ENCODE results near the gene VAMP5.
A peak's percentile ranks its signal among the peaks of the same experiment; 100 is the strongest.

VAMP5 gene

DNA sequence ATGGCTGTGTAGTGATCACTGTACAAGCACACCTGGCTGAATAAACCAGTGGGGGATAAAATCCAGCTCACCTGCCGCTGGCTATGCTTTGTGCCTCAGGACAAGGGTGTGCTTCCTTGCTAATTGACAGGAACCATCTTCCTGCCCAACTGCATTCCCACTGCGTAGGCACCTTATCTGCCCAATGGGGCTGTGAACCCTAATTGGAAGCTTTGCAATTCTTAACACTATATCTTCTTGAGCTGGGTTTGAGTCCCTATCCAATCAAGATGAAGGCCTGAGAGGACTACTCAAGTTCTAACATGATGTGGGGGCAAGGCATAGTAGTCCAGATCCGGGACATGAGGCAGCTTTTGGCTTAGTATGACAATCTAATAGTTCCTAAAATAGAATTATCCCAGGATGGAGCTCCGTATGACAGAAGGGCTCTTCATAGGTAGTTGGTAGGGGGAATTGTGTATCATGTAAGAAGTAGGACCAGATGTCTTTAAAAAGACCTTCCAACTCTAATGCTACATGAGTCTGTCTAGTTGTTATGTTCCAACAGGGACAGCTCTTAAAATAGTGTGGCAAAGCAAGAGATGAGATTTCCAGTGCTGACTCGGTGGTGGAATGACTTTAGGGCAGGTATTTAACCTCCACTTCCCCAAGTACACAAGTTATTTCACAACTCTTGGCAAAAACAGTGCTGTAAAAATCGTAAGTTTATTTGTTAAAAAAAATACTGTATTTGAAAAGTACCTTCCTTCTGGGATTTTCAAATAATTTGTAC, 20.5 kb downstream of the VAMP5 start:
- TF ChIP-seq, protein P1, sequence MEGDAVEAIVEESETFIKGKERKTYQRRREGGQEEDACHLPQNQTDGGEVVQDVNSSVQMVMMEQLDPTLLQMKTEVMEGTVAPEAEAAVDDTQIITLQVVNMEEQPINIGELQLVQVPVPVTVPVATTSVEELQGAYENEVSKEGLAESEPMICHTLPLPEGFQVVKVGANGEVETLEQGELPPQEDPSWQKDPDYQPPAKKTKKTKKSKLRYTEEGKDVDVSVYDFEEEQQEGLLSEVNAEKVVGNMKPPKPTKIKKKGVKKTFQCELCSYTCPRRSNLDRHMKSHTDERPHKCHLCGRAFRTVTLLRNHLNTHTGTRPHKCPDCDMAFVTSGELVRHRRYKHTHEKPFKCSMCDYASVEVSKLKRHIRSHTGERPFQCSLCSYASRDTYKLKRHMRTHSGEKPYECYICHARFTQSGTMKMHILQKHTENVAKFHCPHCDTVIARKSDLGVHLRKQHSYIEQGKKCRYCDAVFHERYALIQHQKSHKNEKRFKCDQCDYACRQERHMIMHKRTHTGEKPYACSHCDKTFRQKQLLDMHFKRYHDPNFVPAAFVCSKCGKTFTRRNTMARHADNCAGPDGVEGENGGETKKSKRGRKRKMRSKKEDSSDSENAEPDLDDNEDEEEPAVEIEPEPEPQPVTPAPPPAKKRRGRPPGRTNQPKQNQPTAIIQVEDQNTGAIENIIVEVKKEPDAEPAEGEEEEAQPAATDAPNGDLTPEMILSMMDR (IDR thresholded peaks at IDR 0.05; ENCODE audit: low read depth, low read length), result no peak
- no peak overlapping the region for H3K4me3 ChIP-seq (ENCODE audit: low read depth, low read length)

DNA sequence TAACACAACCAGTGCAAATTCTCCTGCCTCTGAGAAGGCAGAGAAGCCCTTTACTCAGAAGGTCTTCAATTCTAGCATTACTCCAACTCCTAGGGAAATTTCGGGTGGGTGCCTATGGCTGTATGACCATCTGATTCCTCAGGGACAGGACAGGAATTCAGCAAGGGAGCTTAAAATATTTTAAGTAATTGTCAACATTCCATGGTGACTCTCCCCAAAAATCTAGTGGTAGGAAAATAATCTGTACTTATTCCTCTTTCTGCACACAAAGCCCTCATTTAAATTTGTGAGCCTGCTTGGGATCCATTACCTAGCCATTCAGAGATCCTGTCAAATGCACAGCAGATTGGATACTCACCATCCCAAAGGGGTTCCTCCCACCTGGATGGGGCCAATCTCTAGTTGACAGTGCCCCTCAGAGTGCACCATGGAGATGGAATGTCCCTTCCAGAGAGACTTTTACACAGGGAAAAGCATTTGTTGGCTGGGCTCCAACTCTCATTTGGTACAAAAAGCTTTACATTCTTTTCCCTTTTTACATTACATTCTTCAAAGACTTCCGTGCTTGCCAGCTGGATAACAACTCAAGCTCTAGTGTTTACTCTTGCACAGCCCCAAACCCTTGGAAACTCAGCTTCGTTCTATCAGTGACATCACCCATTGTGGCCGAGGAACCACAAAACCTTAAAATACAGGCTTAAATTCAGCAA, 21.3 kb downstream of the VAMP5 start:
- no peak overlapping the region for H3K4me3 ChIP-seq (ENCODE audit: low read depth, low read length)
- TF ChIP-seq, protein P1 (IDR thresholded peaks at IDR 0.05; ENCODE audit: low read depth, low read length), result no peak

DNA sequence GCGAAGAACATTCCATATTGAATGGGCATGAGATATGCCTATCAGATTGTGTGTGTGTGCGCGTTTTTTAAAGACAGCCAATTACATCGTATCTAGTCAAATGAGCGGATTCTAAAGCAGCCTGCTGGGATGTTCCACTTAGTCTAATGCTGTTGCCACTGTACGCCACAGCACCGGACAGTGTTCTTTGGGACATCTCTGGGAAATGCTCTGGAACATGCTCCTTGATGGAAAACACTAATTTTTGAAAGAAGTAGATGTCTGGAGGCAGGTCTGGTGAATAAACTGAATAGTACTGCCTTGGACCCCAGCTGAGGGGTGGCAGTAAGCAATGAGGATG, 21.9 kb downstream of the VAMP5 start:
- no peak overlapping the region for H3K4me3 ChIP-seq (ENCODE audit: low read depth, low read length)
- TF ChIP-seq, protein P1 (IDR thresholded peaks at IDR 0.05; ENCODE audit: low read depth, low read length), result no peak

DNA sequence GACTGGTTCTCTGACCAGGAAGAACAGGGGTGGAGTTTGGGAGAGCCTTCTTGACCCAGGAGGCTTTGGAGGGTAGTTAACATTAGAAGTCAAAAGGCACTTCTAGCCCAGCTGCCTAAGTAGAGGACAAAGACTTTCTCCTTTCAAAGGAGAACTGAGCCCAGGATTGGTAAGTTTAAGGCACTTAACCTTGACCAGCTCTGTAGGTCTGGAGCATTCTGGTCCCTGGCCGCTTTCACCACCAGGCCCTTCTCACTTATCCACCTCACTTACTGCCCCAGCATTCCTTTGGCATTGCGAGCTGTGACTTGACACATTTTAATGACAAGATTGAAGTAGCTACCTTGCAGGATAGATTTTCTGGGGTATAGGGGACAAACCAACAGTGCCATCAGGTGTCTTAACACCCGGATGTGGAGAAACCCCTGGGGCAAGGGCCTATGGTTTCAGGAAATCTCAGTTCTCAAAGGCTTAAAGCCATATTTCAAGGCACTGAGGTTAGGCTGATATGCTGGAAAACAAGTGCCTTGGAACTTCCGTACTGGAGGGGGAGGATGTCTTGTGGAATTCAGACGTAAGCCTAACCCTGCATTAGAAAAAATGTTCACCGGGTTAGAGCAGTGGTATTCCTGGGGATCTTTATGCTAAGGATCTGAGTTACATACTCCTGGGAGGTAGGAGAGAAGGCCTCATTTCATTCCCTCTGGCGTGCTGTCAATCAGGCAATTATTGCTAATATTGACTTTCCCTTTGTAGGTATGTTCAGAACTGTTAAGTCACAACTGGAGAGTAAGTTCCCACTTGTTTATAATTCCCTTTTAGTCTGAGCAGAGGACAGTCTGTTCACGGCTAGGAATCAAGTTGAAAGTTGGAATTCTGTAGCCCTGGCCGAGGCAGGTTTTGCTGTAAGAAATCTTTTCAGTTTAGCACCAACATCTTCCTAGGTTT, 23.3 kb downstream of the VAMP5 start:
- no peak overlapping the region for H3K4me3 ChIP-seq (ENCODE audit: low read depth, low read length)
- TF ChIP-seq, protein P1 (IDR thresholded peaks at IDR 0.05; ENCODE audit: low read depth, low read length), result no peak

DNA sequence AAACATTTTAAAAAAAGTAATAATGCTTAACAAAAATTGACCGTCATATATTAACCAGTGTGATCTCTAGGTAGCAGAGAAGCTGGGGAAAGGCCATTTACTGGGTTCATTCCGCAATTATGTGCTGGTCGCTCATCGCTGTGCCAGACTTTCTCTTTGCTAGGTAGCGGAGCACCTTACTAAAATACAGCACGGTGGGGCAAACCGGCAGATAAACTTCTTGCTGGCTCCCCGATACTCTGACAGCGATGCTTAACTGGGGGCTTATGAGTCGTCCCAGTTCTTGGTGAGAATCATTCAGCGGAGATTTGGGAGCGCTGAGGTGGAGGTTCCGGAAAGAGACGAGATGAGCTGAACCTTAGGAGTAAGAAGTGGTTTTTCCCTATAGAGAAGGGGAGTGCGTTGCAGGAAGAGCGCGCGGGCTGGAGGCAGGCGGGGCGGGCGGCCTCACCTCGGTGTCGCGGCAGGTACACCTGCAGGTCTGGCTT, 27.0 kb downstream of the VAMP5 start:
- TF ChIP-seq, protein P1 (IDR thresholded peaks at IDR 0.05; ENCODE audit: low read depth, low read length), result no peak

DNA sequence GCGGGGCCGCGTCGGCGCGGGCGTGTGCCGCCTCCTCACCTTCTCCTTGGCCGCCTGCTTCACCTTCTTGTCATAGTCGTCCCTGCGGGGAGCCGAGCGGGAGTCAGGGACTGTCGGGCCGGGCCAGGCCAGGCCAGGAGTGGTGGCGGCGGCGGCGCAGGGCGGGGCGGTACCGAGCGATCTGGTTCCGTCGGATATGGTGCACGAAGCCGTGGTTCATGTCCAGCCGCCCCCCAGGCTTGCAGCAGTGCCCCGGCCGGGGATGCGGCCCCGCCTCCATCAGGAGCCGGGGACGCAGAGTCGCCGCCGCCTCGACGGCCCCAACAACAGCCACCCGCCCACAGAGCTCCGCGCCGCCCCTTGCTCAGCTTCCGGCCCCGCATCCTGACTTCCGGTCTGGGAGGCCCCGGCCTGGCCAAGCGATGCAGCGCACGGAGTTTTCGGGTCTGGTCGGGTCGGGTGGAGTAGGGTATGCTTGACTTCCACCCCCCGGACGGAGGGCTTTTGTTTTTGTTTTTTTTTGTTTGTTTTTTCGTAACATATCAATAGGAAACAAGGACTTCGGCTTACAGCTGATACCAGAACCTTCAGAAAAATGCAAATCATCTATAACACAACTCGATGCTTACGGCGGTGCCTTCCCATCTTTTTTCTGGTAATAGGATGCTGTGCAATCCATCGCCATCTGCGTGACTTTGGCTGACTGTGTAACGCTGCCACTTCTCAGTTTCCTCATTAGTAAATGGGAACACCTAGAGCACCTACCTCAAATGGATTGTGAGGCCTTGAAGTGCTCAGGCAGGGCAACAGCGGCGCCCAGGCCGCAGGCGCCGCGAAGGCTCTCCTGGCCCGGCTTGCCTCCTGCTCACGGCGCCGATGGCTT, 27.7 kb downstream of the VAMP5 start, which contains the start of gene C2orf68:
TSS of gene C2orf68 (minus strand) at position 362 of the 883 bp plus-strand sequence. CDS start at position 280, 82 bp downstream.
- TF ChIP-seq, protein P1 (IDR thresholded peaks at IDR 0.05; ENCODE audit: low read depth, low read length), result no peak
- H3K4me3 ChIP-seq (ENCODE audit: low read depth, low read length), result peak within 1 kb of the TSS; percentile 80

More for the DNA sequence above, 27.0 kb downstream of the VAMP5 start:
- peak overlapping the region; percentile 80 for H3K4me3 ChIP-seq (ENCODE audit: low read depth, low read length)
